Panc1 (cell line): ENCODE data around the gene IGLL5. TPM values are rescaled to one million over a fixed set of nuclear protein-coding genes. Genes with fewer than 3 reads are reported as not detected.

Source experiments
- ATAC-seq: fragments of 200-7000 bp; cut with Tn5 transposase; 2 replicates; pipeline ENCODE4 v1.9.1; 2020; ENCODE audit warnings: mild to moderate bottlenecking, moderate library complexity
- BruUV-seq: library from RNA; stranded (reverse); fragments of 400-500 nt; replicated peaks from 2 replicates; lab custom pipeline; 2021; lab: Mats Ljungman, UMichigan
- CTCF ChIA-PET: fragments of 300-600 bp; sonication (Branson Sonifier 250); formaldehyde crosslinking; loops from one replicate; lab custom pipeline; 2022; ENCODE audit warnings: antibody characterized with exemption; lab: Charles Lee
- POLR2A ChIA-PET: fragments of 300-600 bp; sonication (Branson Sonifier 250); formaldehyde crosslinking; loops from one replicate; lab custom pipeline; 2022; ENCODE audit warnings: antibody characterized with exemption; lab: Charles Lee
- DNase-seq: peaks from one replicate; pipeline ENCODE4 v3.0.0-alpha.2; 2010; ENCODE audit warnings: low read depth, low spot score
- H3K27ac ChIP-seq: 2 replicates; pipeline ENCODE4 v1.5.1; 2011; ENCODE audit warnings: mild to moderate bottlenecking, low read length, inconsistent platforms
- H3K27me3 ChIP-seq: fragments of 200-500 bp; sonication (Bioruptor generic); 2 replicates; pipeline ENCODE4 v1.6.0; 2014; ENCODE audit warnings: low read length, inconsistent platforms; ENCODE audit not compliant: control insufficient read depth, insufficient read depth
- H3K36me3 ChIP-seq: fragments of 200-500 bp; sonication (Bioruptor generic); 2 replicates; pipeline ENCODE4 v1.5.1; 2014; ENCODE audit warnings: inconsistent platforms, mild to moderate bottlenecking, low read length, moderate library complexity; ENCODE audit not compliant: control insufficient read depth, insufficient read depth
- H3K4me1 ChIP-seq: 2 replicates; pipeline ENCODE4 v1.5.1; 2011; ENCODE audit warnings: inconsistent platforms, mild to moderate bottlenecking, low read length, moderate library complexity; ENCODE audit not compliant: control insufficient read depth, insufficient read depth
- H3K4me3 ChIP-seq, 2 experiments: 2 replicates each; pipeline ENCODE4 v1.5.1; 2011 to 2012; ENCODE audit warnings: low read depth in 2 of 2, low read length in 2 of 2, mild to moderate bottlenecking in 2 of 2, inconsistent platforms in 1 of 2, moderate library complexity in 1 of 2
- H3K9me3 ChIP-seq: fragments of 200-500 bp; sonication (Bioruptor generic); 2 replicates; pipeline ENCODE4 v1.5.1; 2014; ENCODE audit warnings: low read depth, mild to moderate bottlenecking, inconsistent platforms, low read length, moderate library complexity; ENCODE audit not compliant: control insufficient read depth, insufficient read depth
- CTCF ChIP-seq: fragments of 450-650 bp; IDR thresholded peaks from 2 replicates; pipeline ENCODE4 v1.5.1; 2017; ENCODE audit warnings: mild to moderate bottlenecking
- POLR2AphosphoS5 ChIP-seq: IDR thresholded peaks from 2 replicates; pipeline ENCODE4 v1.6.1; 2012; ENCODE audit warnings: mild to moderate bottlenecking, low read depth, low read length, moderate library complexity
- REST ChIP-seq, 2 experiments: IDR thresholded peaks; 2 replicates each; pipeline ENCODE4 v1.6.1; 2011 to 2012; ENCODE audit warnings: low read depth in 2 of 2, control low read depth in 1 of 2, low read length in 1 of 2, mild to moderate bottlenecking in 1 of 2, moderate library complexity in 1 of 2; ENCODE audit not compliant: insufficient read depth in 1 of 2
- SIN3A ChIP-seq: IDR thresholded peaks from 2 replicates; pipeline ENCODE4 v1.6.1; 2012; ENCODE audit warnings: low read depth, mild to moderate bottlenecking, low read length, moderate library complexity, borderline replicate concordance; ENCODE audit not compliant: insufficient read depth
- TCF7L2 ChIP-seq: IDR thresholded peaks from 2 replicates; pipeline ENCODE4 v1.6.1; 2011; ENCODE audit warnings: mild to moderate bottlenecking, low read depth, low read length, inconsistent platforms
- in situ Hi-C: cut with HindIII; loops from 2 replicates; pipeline ENCODE4 v1.10.0; 2016; ENCODE audit warnings: low sequenced_read_pairs, low pct_unique_long_range_greater_than_20kb
- intact Hi-C: fragments of 100-400 bp; cut with micrococcal nuclease; formaldehyde crosslinking; loops from one replicate; pipeline ENCODE4 v1.10.0; 2022; ENCODE audit not compliant: unreplicated experiment
- total RNA-seq: library from RNA; stranded (reverse); gene quantifications from one replicate; pipeline ENCODE4 v1.2.1, GENCODE V29; 2021; ENCODE audit not compliant: unreplicated experiment

IGLL5 gene
- total RNA-seq, 1 experiment from 2014 or later = not detected

GRCh38 chr22:22906907-22907550 lies 19.4 kb downstream of the IGLL5 start:
- DNase-seq (no peak), ATAC-seq (no peak)
- no peak overlapping the region for H3K4me3 ChIP-seq
- H3K4me1 ChIP-seq = no peaks in the 10 kb centered on the region
- no peaks in the 10 kb centered on the region for H3K9me3 ChIP-seq
- TF ChIP-seq POLR2AphosphoS5 (no peak), REST (IDR thresholded peaks at IDR 0.05; ENCODE audit: insufficient read depth in 1 of 2, low read depth in 2 of 2, low read length in 1 of 2) (no peak), CTCF (no peak), SIN3A (no peak), TCF7L2 (no peak)
- POLR2A ChIA-PET = no interaction called here
- intact Hi-C loops (no loop called here), in situ Hi-C loops (no loop called here)
- no peaks in the 10 kb centered on the region for H3K36me3 ChIP-seq
- H3K27me3 ChIP-seq = no peaks in the 10 kb centered on the region
- no TSS peak for BruUV-seq
- CTCF ChIA-PET = no interaction called here
- no peak overlapping the region for H3K27ac ChIP-seq

- POLR2A ChIA-PET = no interaction called here
- no TSS peak for BruUV-seq
- CTCF ChIA-PET = no interaction called here
These were observed 20.2 kb downstream of the IGLL5 start for GRCh38 chr22:22907551-22908494.

More at GRCh38 chr22:22907551-22908494, 20.2 kb downstream of the IGLL5 start:
- in situ Hi-C loops (no loop called here), intact Hi-C loops (no loop called here)
- no peak for TF ChIP-seq SIN3A
- TF ChIP-seq CTCF = no peak
- no peak for TF ChIP-seq REST (IDR thresholded peaks at IDR 0.05; ENCODE audit: insufficient read depth in 1 of 2, low read depth in 2 of 2, low read length in 1 of 2)
- no peak for TF ChIP-seq POLR2AphosphoS5
- TF ChIP-seq TCF7L2 = no peak
- no peaks in the 10 kb centered on the region for H3K36me3 ChIP-seq
- no peaks in the 10 kb centered on the region; the same call in 1 of the 2 replicates for H3K27me3 ChIP-seq
- H3K4me1 ChIP-seq = no peaks in the 10 kb centered on the region
- H3K27ac ChIP-seq = no peak overlapping the region
- ATAC-seq (no peak), DNase-seq (no peak)
- H3K9me3 ChIP-seq = no peaks in the 10 kb centered on the region
- no peak overlapping the region for H3K4me3 ChIP-seq
